HPDE6-E6E7 (cell line): ENCODE data around the gene PBX1.

Source experiments
- DNase-seq: peaks from one replicate; pipeline ENCODE4 v3.0.0; 2011; ENCODE audit warnings: missing footprints; ENCODE audit errors: extremely low spot score

The PBX1 gene

DNA sequence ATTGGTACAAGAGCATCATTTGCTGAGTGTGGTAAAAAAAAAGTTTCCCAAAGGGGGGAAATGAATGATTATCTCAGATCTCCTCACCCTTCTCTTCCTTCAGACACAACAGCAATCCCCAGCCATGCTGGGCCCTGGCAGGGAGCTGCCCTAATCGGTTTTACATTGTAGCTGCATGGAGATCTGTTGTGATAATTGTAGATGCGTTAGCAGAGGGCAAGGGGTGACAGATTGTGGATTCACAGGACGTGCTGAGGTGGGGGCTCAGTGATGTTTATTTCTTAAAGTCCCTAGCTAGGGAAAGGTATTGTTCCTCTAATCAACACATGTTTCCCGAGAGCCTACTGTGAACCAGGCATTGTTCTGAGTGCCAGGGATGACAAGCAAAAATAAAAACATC, 304.1 kb downstream of the PBX1 start:
- DNase-seq: no peak

DNA sequence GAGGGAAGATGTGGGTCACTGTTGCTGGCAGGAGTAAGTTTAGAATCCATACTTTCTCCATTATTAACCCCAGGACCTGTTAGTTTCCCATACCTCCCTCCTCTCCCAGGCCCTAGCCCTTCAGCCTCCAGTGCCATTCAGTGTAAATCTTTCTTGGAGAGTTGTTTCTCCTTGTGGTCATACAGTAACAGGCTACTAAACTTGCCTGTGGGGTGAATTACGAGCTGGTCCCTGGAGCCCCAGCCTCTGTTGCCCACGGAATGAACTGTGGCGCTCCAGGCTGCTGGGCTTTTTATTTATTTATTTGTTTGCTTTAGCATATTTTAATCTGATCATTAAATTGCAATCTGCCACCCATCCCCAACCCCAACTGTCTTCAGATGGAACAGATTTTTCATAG, 305.2 kb downstream of the PBX1 start:
- no peak for DNase-seq

GRCh38 chr1:164865385-164865784, 306.4 kb downstream of the PBX1 start:
- no peak for DNase-seq

GRCh38 chr1:164867590-164867989, 308.6 kb downstream of the PBX1 start:
- DNase-seq: no peak

DNA sequence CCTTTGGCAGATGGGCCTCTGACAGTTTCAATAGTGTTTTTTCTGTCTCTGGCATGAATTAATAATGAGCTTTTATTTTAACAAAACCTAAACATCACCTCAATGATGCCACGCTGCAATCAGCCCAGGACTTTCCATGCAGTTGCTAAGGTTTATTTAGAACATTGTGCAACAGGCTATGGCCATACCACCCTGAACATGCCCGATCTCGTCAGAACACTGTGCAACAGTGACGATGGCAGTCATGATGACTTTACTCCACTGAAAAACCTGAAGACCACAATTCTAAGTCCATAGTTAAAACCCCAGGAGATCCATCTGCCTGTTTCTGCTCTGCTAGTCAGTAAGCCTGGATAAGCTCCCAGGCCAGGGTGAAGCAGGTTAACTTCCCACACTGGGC, 310.0 kb downstream of the PBX1 start:
- no peak for DNase-seq

DNA sequence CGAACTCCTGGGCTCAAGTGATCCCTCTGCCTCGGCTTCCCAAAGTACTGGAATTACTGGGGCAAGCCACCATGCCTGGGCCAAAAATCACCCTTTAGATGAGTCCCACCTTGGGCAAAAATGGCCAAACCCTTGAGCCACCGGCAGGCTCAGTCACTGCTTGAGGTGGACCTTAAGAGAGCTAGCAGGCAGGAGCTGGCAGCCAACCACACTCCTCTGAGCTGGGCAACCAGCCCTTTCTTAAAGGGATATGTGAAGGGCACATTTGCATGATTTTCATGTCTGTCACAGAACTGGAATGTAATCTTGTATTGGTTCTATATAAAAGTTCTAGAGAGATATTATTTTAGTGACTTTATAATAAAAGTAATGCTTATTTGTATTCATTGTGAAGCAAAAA, 316.5 kb downstream of the PBX1 start:
- DNase-seq: no peak

DNA sequence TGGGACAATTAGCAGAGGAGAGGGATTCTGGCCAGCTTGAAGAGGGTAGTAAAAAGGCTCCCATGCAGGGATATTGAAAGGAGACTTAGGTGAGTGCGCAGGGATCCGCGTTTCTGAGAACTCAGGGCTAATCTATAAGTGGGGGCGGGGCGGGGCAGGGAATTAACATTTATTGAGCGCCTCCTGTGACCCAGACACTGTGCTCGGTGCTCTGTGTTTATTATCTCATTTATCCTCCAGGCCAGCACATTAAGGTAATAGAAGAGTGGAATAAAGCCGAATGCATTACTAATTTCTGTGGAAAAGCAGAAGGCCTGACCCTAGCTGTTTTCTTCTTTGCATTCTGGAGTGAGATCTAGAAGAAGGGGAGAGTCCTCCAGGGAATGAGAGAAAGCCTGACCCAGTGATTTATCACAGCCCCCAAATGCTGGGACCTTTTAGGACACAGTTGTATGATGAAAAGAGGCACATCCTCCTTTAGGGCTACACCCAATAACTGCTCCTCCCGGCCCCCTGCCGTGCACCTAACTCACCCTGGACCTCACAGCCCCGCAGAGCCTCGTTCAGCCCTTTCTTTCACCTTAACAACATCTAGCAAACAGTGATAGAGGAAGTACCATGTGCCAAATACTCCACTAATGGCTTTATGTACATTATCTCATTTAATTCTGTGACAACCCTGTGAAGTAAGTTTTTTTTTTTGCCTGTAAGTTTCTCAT, 317.6 kb downstream of the PBX1 start:
- DNase-seq: no peak

DNA sequence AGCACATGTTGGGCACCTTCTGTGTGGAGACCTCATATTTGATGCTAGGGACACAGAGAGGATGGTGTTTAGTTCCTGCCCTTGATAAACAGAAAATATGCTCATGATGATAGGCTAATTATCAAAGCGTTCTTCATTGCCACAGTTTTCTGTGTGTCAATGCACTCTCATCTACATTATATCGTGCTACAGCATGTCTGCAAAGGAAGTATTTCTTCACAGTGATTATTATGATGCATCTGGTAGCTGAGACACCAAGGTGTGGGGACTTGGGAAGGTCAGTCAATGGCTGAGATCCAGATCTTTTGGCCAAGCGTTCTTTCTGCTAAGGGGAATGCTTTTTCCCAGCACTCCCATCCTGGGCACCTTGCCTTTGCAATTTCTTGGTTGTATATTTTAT, 321.2 kb downstream of the PBX1 start:
- peak; percentile 8 for DNase-seq

GRCh38 chr1:164880644-164881043, 321.7 kb downstream of the PBX1 start:
- no peak for DNase-seq

DNA sequence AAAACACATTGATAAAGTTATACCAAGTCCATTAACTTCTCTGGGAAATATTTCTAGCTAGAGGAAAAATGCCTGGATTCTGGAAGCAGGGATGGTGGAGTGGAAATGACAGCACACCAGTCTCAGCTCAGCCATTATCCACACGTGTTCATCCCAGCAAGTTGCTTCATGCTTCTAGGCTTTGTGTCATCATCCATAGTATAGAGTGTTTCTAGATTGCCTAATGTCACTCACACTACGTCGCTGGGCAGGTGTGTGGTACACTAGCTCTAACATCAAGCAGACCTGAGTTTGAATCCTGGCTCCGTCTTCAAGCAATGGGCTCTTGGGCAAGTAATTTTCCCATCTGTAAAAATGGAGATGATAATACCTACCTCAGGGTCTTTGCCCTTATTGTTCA, 326.3 kb downstream of the PBX1 start:
- no peak for DNase-seq

GRCh38 chr1:164886101-164886500, 327.1 kb downstream of the PBX1 start:
- peak; percentile 10 for DNase-seq

DNA sequence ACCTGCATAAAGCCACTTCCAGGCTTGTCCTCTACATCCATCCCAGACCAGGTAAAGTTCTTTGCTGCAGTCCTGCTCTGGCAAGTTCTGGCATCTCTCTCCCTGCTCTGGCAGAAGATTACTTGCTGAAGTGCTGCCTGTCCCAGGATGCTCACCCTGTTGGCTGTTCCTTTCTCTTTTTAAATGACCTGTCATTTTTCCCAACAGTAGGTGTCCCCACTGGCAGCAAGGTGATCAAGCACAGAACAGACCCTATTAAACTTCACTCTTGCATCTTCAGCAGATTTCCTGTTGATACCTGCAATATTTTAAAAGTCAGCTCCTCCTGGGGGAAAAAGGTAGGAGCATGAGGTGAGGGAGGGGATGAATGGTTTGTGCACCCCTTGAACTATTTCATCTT, 332.6 kb downstream of the PBX1 start:
- no peak for DNase-seq

GRCh38 chr1:164895026-164895912, 336.3 kb downstream of the PBX1 start:
- DNase-seq: no peak

DNA sequence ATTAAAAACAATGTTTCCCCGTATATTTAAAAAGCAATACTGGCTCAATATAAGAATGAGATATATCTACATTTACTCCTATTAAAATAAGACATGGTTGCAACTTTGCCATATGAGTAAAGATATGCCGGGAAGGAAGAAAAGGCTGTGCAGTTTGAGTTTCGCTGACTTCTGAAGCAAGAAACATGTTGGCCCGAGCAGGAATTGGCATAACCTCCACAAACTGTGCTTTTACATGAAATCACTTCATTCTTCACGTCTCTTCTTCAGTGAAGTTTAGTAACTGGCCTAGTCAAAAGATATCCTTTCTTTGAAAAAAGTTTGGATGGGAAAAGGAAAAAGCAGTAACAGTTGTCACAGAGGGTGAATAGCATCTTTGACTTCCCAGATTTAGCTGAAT, 342.0 kb downstream of the PBX1 start:
- no peak for DNase-seq
